HepG2 (cell line): Measurements from ENCODE around the gene C2CD4A.

ENCODE experiments used
- CBX5 ChIP-seq: sonication (generic); formaldehyde crosslinking; IDR thresholded peaks from 2 replicates; pipeline ENCODE4 v1.4.0; 2020; ENCODE audit warnings: missing genetic modification reagents, borderline replicate concordance
- CTCF ChIP-seq: sonication (generic); formaldehyde crosslinking; IDR thresholded peaks from 2 replicates; pipeline ENCODE4 v1.5.0; 2020; ENCODE audit warnings: mild to moderate bottlenecking, missing genetic modification reagents, moderate library complexity
- DNMT1 ChIP-seq: sonication (generic); formaldehyde crosslinking; IDR thresholded peaks from 2 replicates; pipeline ENCODE4 v1.5.1; 2020; ENCODE audit warnings: mild to moderate bottlenecking, missing genetic modification reagents
- HNRNPUL1 ChIP-seq: fragments of 200-400 bp; formaldehyde crosslinking; IDR thresholded peaks from 2 replicates; pipeline ENCODE4 v1.6.1; 2017; ENCODE audit warnings: low read depth, mild to moderate bottlenecking, low read length, moderate library complexity
- HOMEZ ChIP-seq: IDR thresholded peaks from 2 replicates; pipeline ENCODE4 v1.6.1; 2016; ENCODE audit warnings: low read depth
- HOXA7 ChIP-seq: sonication (generic); formaldehyde crosslinking; IDR thresholded peaks from 2 replicates; pipeline ENCODE4 v1.8.1; 2022; ENCODE audit warnings: mild to moderate bottlenecking, missing genetic modification reagents, moderate library complexity
- JUN ChIP-seq: sonication (generic); formaldehyde crosslinking; IDR thresholded peaks from 2 replicates; pipeline ENCODE4 v1.4.0; 2020; ENCODE audit warnings: mild to moderate bottlenecking, missing genetic modification reagents
- NFE2L2 ChIP-seq: fragments of 150-350 bp; IDR thresholded peaks from 2 replicates; pipeline ENCODE4 v1.6.1; 2014; ENCODE audit warnings: low read length
- POLR2AphosphoS5 ChIP-seq: IDR thresholded peaks from 2 replicates; pipeline ENCODE4 v1.6.1; 2012; ENCODE audit warnings: low read depth, low read length
- RARG ChIP-seq: sonication (generic); formaldehyde crosslinking; IDR thresholded peaks from 2 replicates; pipeline ENCODE4 v1.4.0; 2020; ENCODE audit warnings: low read depth, mild to moderate bottlenecking, missing genetic modification reagents
- SAFB2 ChIP-seq: sonication (generic); formaldehyde crosslinking; IDR thresholded peaks from 2 replicates; pipeline ENCODE4 v1.5.1; 2020; ENCODE audit warnings: missing genetic modification reagents, low read depth, mild to moderate bottlenecking, borderline replicate concordance
- SALL2 ChIP-seq: sonication (generic); formaldehyde crosslinking; IDR thresholded peaks from 2 replicates; pipeline ENCODE4 v1.8.1; 2023; ENCODE audit warnings: mild to moderate bottlenecking, missing genetic modification reagents, inconsistent platforms
- TP53 ChIP-seq: sonication (generic); formaldehyde crosslinking; conservative IDR thresholded peaks from 2 replicates; pipeline ENCODE4 v1.4.0; 2020; ENCODE audit warnings: missing genetic modification reagents

GRCh38 chr15:62020576-62021160 is 46.1 kb upstream of the C2CD4A start:
- TF ChIP-seq CTCF (no peak), SAFB2 (no peak), POLR2AphosphoS5 (no peak), HOXA7 (CRISPR knock-in tag) (no peak), RARG (CRISPR knock-in tag) (no peak), TP53 (CRISPR knock-in tag) (no peak), DNMT1 (no peak), CBX5 (CRISPR knock-in tag) (no peak), HOMEZ (CRISPR knock-in tag) (no peak), JUN (no peak), NFE2L2 (no peak), HNRNPUL1 (no peak), SALL2 (CRISPR knock-in tag) (no peak)
